GM12892 (cell line): Measurements from ENCODE around the gene ST3GAL3.

Source experiments
- POLR2A ChIP-seq: IDR thresholded peaks from 2 replicates; pipeline ENCODE4 v1.6.1; 2011; ENCODE audit warnings: low read depth, low read length, control low read depth
- POLR2AphosphoS5 ChIP-seq: IDR thresholded peaks from 2 replicates; pipeline ENCODE4 v1.6.1; 2011; ENCODE audit warnings: low read depth, low read length, control low read depth

DNA sequence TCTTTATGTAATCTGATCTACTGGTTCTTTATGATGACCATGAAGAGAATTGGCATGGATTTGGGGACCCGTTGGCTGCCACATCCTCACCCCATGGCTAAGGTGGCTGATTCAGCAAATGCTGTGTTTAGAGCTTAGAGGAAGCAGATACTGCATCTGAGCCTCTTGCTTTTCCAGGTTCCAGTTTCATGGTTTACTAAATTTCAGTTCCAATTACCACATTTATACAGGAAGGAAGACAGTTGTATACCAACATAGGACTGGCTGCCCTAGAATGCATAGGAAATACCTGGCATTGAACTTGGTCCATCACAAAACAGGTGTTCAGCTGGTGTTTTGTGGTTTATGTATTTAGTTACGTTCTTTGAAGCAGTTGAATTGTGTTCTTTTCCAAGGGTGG lies 107.1 kb downstream of the ST3GAL3 start:
- TF ChIP-seq POLR2A (no peak), POLR2AphosphoS5 (no peak)
